GM21576 (cell line): Measurements from ENCODE around the gene SCAMP3.
A peak's percentile ranks its signal among the peaks of the same experiment; 100 is the strongest.
"Not testable (repeated sequence)": the region's sequence is repeated elsewhere in the genome, so short reads cannot be mapped to it uniquely, and the experiment has no call there.

Source experiments
- ATAC-seq: cut with Tn5 transposase; IDR thresholded peaks from one replicate; pipeline ENCODE4 v1.9.1; 2021; ENCODE audit warnings: mild to moderate bottlenecking, moderate library complexity; ENCODE audit not compliant: unreplicated experiment

SCAMP3 gene

GRCh38 chr1:155261852-155262673 lies at the start of gene SCAMP3:
TSS of gene SCAMP3 (minus strand) at chr1:155262360. CDS start at chr1:155262151, 209 bp downstream.
- peak; percentile 79 for ATAC-seq

- no peak for ATAC-seq
These were observed 47.4 kb upstream of the SCAMP3 start for GRCh38 chr1:155309423-155310021.

GRCh38 chr1:155308493-155309422 lies 46.6 kb upstream of the SCAMP3 start, which contains the start of gene FDPS:
TSS of gene FDPS (plus strand) at chr1:155308866. CDS start at chr1:155309790, 924 bp downstream.
- ATAC-seq, result peak; percentile 96

GRCh38 chr1:155307247-155307740 lies 45.1 kb upstream of the SCAMP3 start:
- no peak for ATAC-seq

DNA sequence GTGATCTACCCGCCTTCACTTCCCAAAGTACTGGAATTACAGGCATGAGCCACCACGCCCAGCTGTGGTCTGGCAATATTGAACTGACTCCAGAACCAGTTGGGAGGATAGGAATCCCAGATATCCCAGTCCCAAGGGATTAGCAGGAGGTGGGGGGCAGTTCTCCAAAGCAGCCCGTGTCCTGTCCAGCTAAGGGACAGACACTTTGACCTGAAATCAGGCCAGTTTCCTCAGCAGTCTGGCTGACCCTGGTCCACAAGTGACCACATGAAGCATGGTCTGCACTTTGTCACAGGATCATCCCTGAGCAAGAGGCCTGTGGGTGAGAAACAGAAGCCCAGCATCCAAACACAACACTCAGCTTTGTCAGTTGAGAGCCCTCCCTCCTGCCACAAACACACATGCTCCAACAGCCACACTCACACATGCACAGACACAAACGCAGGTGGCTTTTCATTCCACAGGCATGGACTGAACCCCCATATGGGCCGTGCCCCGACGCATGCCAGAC lies 43.8 kb upstream of the SCAMP3 start:
- ATAC-seq, result no peak

- ATAC-seq, result no peak
These were observed 42.5 kb upstream of the SCAMP3 start for GRCh38 chr1:155304558-155305063.

DNA sequence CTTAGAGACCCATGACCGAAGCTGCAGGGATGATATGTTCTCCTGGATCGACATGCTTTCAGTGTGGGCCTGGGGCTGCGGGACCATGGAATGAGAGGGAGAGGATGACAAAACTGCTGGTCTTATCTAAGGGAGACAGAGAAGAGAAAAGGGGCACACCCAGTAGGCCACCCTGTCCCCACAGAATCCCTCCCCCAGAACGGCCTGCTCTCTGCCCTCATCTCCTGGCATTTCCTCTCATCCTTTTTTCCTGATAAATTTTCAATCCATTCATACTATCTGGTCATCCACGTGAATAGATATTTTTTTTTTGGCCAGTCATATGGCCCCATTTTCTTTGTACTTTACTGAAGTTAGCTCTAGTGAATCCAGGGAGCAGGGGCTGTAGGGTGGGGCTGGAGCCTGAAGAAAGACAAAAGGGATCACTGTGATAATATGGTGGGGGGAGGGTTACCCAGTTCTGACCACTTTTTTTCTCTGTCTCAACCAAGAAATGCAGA lies 39.2 kb upstream of the SCAMP3 start, which contains the start of gene PKLR:
TSS of gene PKLR (minus strand) at position 97 of the 500 bp plus-strand sequence. CDS start at position 54, 43 bp downstream.
- ATAC-seq, result no peak

DNA sequence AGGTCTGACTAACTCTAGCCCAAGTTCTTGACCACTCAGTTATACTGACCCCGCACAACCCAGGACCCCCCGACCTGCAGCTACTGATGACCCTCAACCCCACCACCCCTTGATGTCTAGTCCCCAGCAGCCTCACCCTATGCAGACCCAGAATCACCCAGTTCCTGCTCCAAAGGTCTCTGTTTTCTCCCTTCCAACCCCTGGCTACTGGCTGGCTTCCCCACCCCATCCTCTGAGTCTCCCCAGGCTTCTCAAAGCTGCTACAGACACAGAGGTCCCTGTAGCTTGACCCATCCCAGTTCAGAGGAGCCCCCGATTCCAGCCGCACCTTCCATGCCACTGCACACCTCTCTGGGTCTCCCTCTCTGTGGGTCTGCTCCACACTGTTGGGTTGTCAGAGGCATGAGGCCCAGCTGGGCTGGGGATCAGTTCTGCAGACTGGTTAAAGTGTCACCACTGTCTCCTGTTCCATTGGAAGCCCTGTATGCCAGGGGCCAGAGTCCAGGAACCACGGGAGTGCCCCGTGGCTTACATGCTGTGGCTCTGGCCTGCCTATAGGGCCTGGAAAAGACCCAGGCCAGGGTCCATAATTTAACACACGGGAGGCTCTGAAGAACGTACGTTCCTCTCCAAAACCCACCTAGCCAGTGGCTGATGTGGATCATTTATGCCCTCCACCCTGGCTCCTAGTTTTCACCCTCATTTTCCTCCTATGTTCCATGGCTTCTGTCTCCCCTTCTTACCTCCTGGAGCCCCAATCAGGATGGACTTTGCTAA lies 38.6 kb upstream of the SCAMP3 start:
- ATAC-seq, result no peak

DNA sequence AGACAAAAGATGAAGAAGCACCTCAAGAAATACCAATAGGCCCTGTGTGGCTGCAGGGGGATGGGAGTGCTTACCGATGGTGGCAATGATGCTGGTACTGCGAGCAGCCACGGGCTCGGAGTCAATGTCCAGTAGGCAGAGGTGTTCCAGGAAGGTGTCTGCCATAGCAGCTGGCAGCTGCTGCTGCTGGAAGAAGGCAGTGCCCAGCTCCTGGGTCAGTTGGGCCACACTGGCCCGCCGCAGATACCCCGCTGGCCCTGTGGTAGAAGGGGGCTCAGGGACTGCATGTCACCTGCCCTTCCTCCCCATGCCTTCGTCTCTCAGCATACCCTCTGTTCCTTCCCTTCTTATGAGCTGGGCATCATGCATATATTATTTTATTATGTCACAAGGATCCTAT lies 37.9 kb upstream of the SCAMP3 start:
- no peak for ATAC-seq

GRCh38 chr1:155297384-155297783 lies 35.2 kb upstream of the SCAMP3 start:
- ATAC-seq, result no peak

- no peak for ATAC-seq
These were observed 34.5 kb upstream of the SCAMP3 start for GRCh38 chr1:155296661-155297060.

DNA sequence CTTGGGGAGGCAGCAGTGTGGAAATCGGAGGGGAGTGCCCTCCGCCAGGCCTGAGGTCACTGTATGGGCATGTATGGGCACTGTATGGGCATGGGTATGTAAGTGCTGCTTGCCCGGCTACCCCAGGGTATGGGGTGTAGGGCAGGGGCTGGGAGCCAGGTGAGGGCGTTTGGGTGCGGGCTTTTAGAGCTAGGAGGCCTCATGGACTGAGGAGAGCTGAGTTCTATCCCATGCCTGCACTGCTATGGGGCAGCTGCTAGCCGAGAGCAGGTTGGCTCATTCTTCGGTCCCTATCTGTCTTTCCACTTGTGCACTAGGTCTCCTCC lies 33.7 kb upstream of the SCAMP3 start:
- no peak for ATAC-seq

GRCh38 chr1:155295183-155295941 lies 33.2 kb upstream of the SCAMP3 start:
- ATAC-seq, result no peak

- ATAC-seq, result no peak
These were observed 32.5 kb upstream of the SCAMP3 start for GRCh38 chr1:155294520-155295182.

- no peak for ATAC-seq
These were observed 31.1 kb upstream of the SCAMP3 start for GRCh38 chr1:155293086-155293749.

DNA sequence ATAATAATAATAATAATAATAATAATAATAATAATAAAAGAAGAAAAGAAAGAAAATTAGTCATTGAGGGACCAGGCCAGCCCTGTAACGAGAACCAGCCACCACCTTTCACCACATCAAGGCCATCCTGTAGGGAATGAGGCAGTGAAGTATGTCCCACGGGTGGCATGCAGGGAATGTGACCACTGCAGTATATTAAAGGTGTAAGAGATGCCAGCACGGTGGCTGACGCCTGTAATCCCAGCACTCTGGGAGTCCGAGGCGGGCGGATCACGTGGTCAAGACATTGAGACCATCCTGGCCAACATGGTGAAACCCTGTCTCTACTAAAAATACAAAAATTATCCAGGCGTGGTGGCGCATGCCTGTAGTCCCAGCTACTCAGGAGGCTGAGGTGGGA lies 28.8 kb upstream of the SCAMP3 start:
- ATAC-seq, result not testable (repeated sequence)

DNA sequence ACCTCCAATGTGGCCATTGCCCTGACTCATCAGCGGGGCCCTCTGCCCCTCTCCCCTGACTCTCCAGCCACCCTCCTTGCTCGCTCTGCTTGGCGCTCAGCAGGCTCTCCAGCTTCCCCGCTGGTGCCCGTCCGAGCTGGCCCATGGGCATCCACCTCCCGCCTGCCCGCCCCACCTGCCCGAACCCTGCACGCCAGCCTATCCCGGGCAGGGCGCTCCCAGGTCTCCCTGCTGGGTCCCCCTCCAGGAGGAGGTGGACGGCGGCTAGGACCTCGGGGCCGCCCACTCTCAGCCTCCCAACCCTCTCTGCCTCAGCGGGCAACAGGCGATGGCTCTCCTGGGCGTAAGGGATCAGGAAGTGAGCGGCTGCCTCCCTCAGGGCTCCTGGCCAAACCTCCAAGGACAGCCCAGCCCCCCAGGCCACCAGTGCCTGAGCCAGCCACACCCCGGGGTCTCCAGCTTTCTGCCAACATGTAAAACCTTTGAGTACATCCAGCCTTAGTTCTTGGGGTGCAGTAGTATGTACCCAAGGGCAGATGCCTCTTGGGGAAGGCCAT lies 25.9 kb upstream of the SCAMP3 start:
- ATAC-seq, result no peak

GRCh38 chr1:155286544-155286943 lies 24.4 kb upstream of the SCAMP3 start:
- ATAC-seq, result no peak
